Lower leg skin (tissue), 4 donors: ENCODE measurements around the gene TATDN2. TPM values are rescaled to one million over a fixed set of nuclear protein-coding genes. Genes with fewer than 3 reads are reported as not detected.
"Not testable (repeated sequence)": the region's sequence is repeated elsewhere in the genome, so short reads cannot be mapped to it uniquely, and the experiment has no call there.

Experiments
- DNase-seq, 2 donors: peaks; one replicate each; pipeline ENCODE4 v3.0.0-alpha.2; 2019; ENCODE audit warnings: low spot score in 2 of 2
- H3K4me3 ChIP-seq: fragments of 200-600 bp; sonication (generic); 2 replicates; pipeline ENCODE4 v1.5.1; 2017; ENCODE audit warnings: mild to moderate bottlenecking, low read depth; ENCODE audit not compliant: poor library complexity, severe bottlenecking
- CTCF ChIP-seq, 3 donors: fragments of 450-650 bp; IDR thresholded peaks; one replicate each; pipeline ENCODE4 v1.5.1; 2016; ENCODE audit warnings: antibody characterized with exemption in 3 of 3, mild to moderate bottlenecking in 3 of 3, moderate library complexity in 2 of 3
- POLR2A ChIP-seq, 2 donors: fragments of 450-650 bp; IDR thresholded peaks; one replicate each; pipeline ENCODE4 v1.6.1; 2016 to 2017; ENCODE audit warnings: antibody characterized with exemption in 2 of 2, mild to moderate bottlenecking in 1 of 2, moderate library complexity in 1 of 2
- WGBS, 2 donors: methylation state at CpG; one replicate each; pipeline ENCODE4 v1.1.5; 2018; 5-methylcytosine and 5-hydroxymethylcytosine counted together
- intact Hi-C: fragments of 100-400 bp; cut with DNase I; formaldehyde crosslinking; loops from one replicate; pipeline ENCODE4 v1.15.0; 2023; ENCODE audit warnings: low total_unique reads
- total RNA-seq, 4 donors: library from RNA; depleted of rRNA; stranded (reverse); fragments of >200 nt; gene quantifications; one replicate each; pipeline ENCODE4 v1.1.0, GENCODE V29; 2016

The TATDN2 gene
- total RNA-seq, 4 donors from 2014 or later: 18.6 to 25.1 (median 22.4) TPM

GRCh38 chr3:10289787-10290355 is 41.6 kb downstream of the TATDN2 start:
- no peak for TF ChIP-seq CTCF (IDR thresholded peaks at IDR 0.05)
- TF ChIP-seq POLR2A (IDR thresholded peaks at IDR 0.05): no peak
- no peak overlapping the region for H3K4me3 ChIP-seq
- WGBS, 2 donors: 85 to 87% methylated on average over 9 of the region's 9 CpGs
- intact Hi-C loops: loop anchor here (5.0 kb wide), 1 partner anchor 672 kb away; no protein-coding TSS in a partner anchor
- DNase-seq: no peak

GRCh38 chr3:10290481-10291176 is 42.4 kb downstream of the TATDN2 start:
- H3K4me3 ChIP-seq: no peak overlapping the region
- intact Hi-C loops: loop anchor here (5.0 kb wide), 1 partner anchor 672 kb away; no protein-coding TSS in a partner anchor
- no peak for DNase-seq
- TF ChIP-seq POLR2A (IDR thresholded peaks at IDR 0.05): no peak
- TF ChIP-seq CTCF (IDR thresholded peaks at IDR 0.05): no peak
- WGBS, 2 donors: 76 to 79% methylated on average over 16 to 18 of the region's 18 CpGs

GRCh38 chr3:10291641-10292040 is 43.4 kb downstream of the TATDN2 start:
- intact Hi-C loops: loop anchor here (5.0 kb wide), 1 partner anchor 671 kb away; no protein-coding TSS in a partner anchor
- TF ChIP-seq CTCF (IDR thresholded peaks at IDR 0.05) (no peak), POLR2A (IDR thresholded peaks at IDR 0.05) (no peak)
- 90 to 91% methylated on average over 6 of the region's 6 CpGs for WGBS, 2 donors
- DNase-seq: no peak
- H3K4me3 ChIP-seq: no peak overlapping the region

GRCh38 chr3:10292505-10293419 is 44.5 kb downstream of the TATDN2 start, which contains the start of gene GHRL:
GHRL (minus strand) TSS chr3:10292947; CDS start chr3:10290180, 2,767 bp downstream.
- TF ChIP-seq CTCF (IDR thresholded peaks at IDR 0.05) (no peak), POLR2A (IDR thresholded peaks at IDR 0.05) (no peak)
- 67 to 70% methylated on average over 12 of the region's 12 CpGs for WGBS, 2 donors
- intact Hi-C loops: loop anchor here (5.0 kb wide), 1 partner anchor 670 kb away; no protein-coding TSS in a partner anchor
- no peak within 1 kb of the TSS for H3K4me3 ChIP-seq
- DNase-seq: no peak

GRCh38 chr3:10294030-10294586 is 45.8 kb downstream of the TATDN2 start:
- 87 to 88% methylated on average over 12 of the region's 12 CpGs for WGBS, 2 donors
- DNase-seq: no peak
- TF ChIP-seq POLR2A (IDR thresholded peaks at IDR 0.05) (no peak), CTCF (IDR thresholded peaks at IDR 0.05) (no peak)
- no peak overlapping the region for H3K4me3 ChIP-seq
- intact Hi-C loops: loop anchor here (5.0 kb wide), 1 partner anchor 668 kb away; no protein-coding TSS in a partner anchor

DNA sequence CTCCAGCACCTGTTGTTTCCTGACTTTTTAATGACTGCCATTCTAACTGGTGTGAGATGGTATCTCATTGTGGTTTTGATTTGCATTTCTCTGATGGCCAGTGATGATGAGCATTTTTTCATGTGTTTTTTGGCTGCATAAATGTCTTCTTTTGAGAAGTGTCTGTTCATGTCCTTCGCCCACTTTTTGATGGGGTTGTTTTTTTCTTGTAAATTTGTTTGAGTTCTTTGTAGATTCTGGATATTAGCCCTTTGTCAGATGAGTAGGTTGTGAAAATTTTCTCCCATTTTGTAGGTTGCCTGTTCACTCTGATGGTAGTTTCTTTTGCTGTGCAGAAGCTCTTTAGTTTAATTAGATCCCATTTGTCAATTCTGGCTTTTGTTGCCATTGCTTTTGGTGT is 49.8 kb downstream of the TATDN2 start:
- DNase-seq, intact Hi-C loops, H3K4me3 ChIP-seq: not testable (repeated sequence)
- 100% methylated on average over 1 of the region's 1 CpG; no CpG with 5 or more reads in 1 of the 2 donors for WGBS, 2 donors
